ENCODE data around the gene CFAP126.

DNA sequence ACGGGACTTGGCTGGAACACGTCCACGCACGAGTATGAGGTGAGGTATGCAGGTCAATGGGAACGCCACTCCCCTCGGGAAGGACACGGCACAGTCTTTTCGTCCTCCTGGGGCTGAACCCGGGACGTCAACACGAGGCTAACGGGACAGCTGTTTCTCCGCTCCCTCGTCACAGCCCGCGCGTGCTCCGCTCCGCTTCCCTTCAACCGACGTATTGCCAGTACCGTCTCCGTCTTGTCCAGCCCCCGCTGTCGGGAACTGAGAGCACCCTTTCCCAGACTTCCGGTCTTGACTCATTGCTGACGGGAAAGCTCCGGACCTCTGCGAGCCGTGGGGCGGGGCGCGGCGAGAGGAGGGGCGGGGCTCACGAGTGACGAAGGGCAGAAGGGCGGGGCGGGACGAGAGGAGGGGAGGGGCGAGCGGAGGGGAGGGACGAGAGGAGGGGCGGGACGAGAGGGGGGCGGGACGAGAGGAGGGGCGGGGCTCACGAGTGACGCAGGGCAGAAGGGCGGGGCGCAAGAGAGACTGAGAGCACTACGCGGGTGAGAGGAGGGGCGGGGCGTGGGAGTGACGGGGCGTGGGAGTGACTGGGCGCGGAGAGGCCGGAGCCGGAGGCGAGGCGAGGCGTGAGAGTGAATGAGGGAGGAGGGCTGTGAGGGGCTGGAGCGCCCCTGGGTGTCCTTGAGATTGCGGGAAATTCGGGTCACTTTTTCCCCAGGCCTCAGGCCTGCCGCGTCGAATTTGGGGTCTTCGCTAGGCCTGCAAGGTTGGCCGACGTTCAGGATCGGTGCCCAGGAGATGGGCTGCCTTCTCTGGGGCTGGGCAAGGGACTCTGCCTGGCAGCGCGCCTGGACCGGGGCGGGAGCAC is 22.2 kb upstream of the CFAP126 start:
- TF ChIP-seq, protein P1, sequence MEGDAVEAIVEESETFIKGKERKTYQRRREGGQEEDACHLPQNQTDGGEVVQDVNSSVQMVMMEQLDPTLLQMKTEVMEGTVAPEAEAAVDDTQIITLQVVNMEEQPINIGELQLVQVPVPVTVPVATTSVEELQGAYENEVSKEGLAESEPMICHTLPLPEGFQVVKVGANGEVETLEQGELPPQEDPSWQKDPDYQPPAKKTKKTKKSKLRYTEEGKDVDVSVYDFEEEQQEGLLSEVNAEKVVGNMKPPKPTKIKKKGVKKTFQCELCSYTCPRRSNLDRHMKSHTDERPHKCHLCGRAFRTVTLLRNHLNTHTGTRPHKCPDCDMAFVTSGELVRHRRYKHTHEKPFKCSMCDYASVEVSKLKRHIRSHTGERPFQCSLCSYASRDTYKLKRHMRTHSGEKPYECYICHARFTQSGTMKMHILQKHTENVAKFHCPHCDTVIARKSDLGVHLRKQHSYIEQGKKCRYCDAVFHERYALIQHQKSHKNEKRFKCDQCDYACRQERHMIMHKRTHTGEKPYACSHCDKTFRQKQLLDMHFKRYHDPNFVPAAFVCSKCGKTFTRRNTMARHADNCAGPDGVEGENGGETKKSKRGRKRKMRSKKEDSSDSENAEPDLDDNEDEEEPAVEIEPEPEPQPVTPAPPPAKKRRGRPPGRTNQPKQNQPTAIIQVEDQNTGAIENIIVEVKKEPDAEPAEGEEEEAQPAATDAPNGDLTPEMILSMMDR (IDR thresholded peaks at IDR 0.05), result no peak
- TF ChIP-seq EZH2 (IDR thresholded peaks at IDR 0.05; ENCODE audit: borderline replicate concordance, insufficient read depth, low read depth, low read length, poor library complexity, severe bottlenecking), result no peak

All from B cell (primary cell).